ENCODE data around the gene KIAA0232.
"Not testable (repeated sequence)": the region's sequence is repeated elsewhere in the genome, so short reads cannot be mapped to it uniquely, and the experiment has no call there.

The KIAA0232 gene

GRCh38 chr4:6878451-6879059 lies 96.0 kb downstream of the KIAA0232 start:
- no peak for DNase-seq (ENCODE audit: low read depth in 2 of 2)

- DNase-seq (ENCODE audit: low read depth in 2 of 2), result no peak
Observed at GRCh38 chr4:6880691-6881090, 98.2 kb downstream of the KIAA0232 start.

- DNase-seq (ENCODE audit: low read depth in 2 of 2), result no peak
Observed at GRCh38 chr4:6881908-6882307, 99.4 kb downstream of the KIAA0232 start.

GRCh38 chr4:6884341-6884870 lies 101.9 kb downstream of the KIAA0232 start:
- no peak for DNase-seq (ENCODE audit: low read depth in 2 of 2)

- DNase-seq (ENCODE audit: low read depth in 2 of 2), result no peak
Observed at GRCh38 chr4:6885953-6886557, 103.5 kb downstream of the KIAA0232 start.

GRCh38 chr4:6886886-6887285 lies 104.4 kb downstream of the KIAA0232 start:
- DNase-seq (ENCODE audit: low read depth in 2 of 2), result no peak

GRCh38 chr4:6887591-6888371 lies 105.3 kb downstream of the KIAA0232 start:
- no peak for DNase-seq (ENCODE audit: low read depth in 2 of 2)

GRCh38 chr4:6888506-6889071 lies 106.1 kb downstream of the KIAA0232 start:
- DNase-seq (ENCODE audit: low read depth in 2 of 2), result no peak

- no peak for DNase-seq (ENCODE audit: low read depth in 2 of 2)
Observed at GRCh38 chr4:6889101-6889735, 106.7 kb downstream of the KIAA0232 start.

- no peak for DNase-seq (ENCODE audit: low read depth in 2 of 2)
Observed at GRCh38 chr4:6889736-6890324, 107.3 kb downstream of the KIAA0232 start.

GRCh38 chr4:6890358-6890757 lies 107.8 kb downstream of the KIAA0232 start:
- DNase-seq (ENCODE audit: low read depth in 2 of 2), result no peak

GRCh38 chr4:6890971-6891370 lies 108.4 kb downstream of the KIAA0232 start:
- DNase-seq (ENCODE audit: low read depth in 2 of 2), result not testable (repeated sequence)

- no peak for DNase-seq (ENCODE audit: low read depth in 2 of 2)
Observed at GRCh38 chr4:6891436-6892170, 109.1 kb downstream of the KIAA0232 start.

- no peak for DNase-seq (ENCODE audit: low read depth in 2 of 2)
Observed at GRCh38 chr4:6892190-6892908, 109.8 kb downstream of the KIAA0232 start.

- no peak for DNase-seq (ENCODE audit: low read depth in 2 of 2)
Observed at GRCh38 chr4:6892909-6893202, 110.3 kb downstream of the KIAA0232 start.

GRCh38 chr4:6893449-6894085 lies 111.0 kb downstream of the KIAA0232 start:
- no peak for DNase-seq (ENCODE audit: low read depth in 2 of 2)

GRCh38 chr4:6894086-6894478 lies 111.6 kb downstream of the KIAA0232 start:
- no peak for DNase-seq (ENCODE audit: low read depth in 2 of 2)

- DNase-seq (ENCODE audit: low read depth in 2 of 2), result no peak
Observed at GRCh38 chr4:6894528-6895498, 112.3 kb downstream of the KIAA0232 start.

- DNase-seq (ENCODE audit: low read depth in 2 of 2), result no peak
Observed at GRCh38 chr4:6896035-6896434, 113.5 kb downstream of the KIAA0232 start.
